Stomach (tissue), 4 donors: ENCODE measurements around the gene OBSCN.
"Not testable (repeated sequence)": the region's sequence is repeated elsewhere in the genome, so short reads cannot be mapped to it uniquely, and the experiment has no call there.

Experiments
- CTCF ChIP-seq, 7 experiments: fragments of 450-650 bp in 4 of 7; fragments of 200-600 bp in 3 of 7; sonication (generic) in 3 of 7; IDR thresholded peaks; one replicate each; pipeline ENCODE4 v1.5.1; 2016 to 2019; ENCODE audit warnings: antibody characterized with exemption in 7 of 7, control low read depth in 2 of 7, mild to moderate bottlenecking in 1 of 7
- EP300 ChIP-seq: sonication (generic); formaldehyde crosslinking; IDR thresholded peaks from one replicate; pipeline ENCODE4 v1.6.1; 2017; ENCODE audit warnings: antibody characterized with exemption
- POLR2A ChIP-seq, 4 donors: fragments of 450-650 bp; IDR thresholded peaks; one replicate each; pipeline ENCODE4 v1.6.1; 2016; ENCODE audit warnings: antibody characterized with exemption in 4 of 4, control low read depth in 2 of 4, mild to moderate bottlenecking in 1 of 4, moderate library complexity in 1 of 4
- POLR2AphosphoS5 ChIP-seq, 3 donors: sonication (generic); formaldehyde crosslinking; IDR thresholded peaks; one replicate each; pipeline ENCODE4 v1.6.1; 2016; ENCODE audit warnings: antibody characterized with exemption in 3 of 3

- not testable (repeated sequence) for TF ChIP-seq POLR2AphosphoS5 (IDR thresholded peaks at IDR 0.05); CTCF (IDR thresholded peaks at IDR 0.05); EP300; POLR2A (IDR thresholded peaks at IDR 0.05)
Observed at GRCh38 chr1:228188249-228188648, 19.6 kb upstream of the OBSCN start.
